ENCODE measurements around the gene RNF103. TPM values are rescaled to one million over a fixed set of nuclear protein-coding genes. Genes with fewer than 3 reads are reported as not detected.

Gene RNF103
- polyA plus RNA-seq, 10 donors, result 23.6 to 37.3 (median 31.9) TPM

DNA sequence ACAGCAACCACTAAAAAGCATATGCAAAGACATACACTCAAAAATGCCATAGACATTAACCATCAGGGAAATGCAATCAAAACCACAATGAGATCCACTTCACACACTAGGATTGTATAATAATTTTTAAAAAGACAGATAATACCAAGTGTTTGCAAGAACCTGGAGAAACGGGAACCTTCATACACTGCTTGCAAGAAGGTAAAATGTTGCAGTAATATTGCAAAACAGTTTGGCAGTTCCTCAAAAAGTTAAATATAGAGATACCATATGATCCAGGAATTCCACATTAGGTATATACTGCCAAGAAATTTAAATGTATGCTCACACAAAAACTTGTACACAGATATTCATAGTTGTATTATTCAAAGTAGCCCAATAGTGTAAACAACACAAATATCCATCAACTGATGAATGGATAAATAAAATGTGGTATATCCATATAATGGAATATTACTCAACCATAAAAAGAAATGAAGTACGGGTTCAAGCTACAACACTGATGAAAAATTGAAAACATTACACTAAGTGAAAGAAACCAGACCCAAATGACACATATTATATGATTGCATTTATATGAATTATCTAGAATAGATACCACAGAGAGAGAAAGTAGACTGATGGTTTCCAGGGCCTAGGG, 45.7 kb downstream of the RNF103 start:
- no peak for DNase-seq

DNA sequence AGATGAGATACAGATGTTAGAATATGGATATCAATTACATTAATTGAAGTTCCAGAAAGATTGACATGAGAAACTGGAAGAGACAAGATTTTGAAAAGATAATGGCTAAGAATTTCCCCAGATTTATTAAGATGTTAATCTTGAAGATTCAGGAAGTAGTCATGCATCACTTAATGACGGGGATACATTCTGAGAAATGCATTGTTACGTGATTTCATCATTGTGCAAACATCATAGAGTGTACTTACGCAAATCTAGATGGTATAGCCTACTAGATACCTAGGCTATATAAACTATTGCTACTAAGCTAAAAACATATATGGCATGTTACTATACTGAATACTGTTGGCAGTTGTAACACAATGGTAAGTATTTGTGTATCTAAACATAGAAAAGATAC, 53.6 kb downstream of the RNF103 start:
- no peak for DNase-seq

DNA sequence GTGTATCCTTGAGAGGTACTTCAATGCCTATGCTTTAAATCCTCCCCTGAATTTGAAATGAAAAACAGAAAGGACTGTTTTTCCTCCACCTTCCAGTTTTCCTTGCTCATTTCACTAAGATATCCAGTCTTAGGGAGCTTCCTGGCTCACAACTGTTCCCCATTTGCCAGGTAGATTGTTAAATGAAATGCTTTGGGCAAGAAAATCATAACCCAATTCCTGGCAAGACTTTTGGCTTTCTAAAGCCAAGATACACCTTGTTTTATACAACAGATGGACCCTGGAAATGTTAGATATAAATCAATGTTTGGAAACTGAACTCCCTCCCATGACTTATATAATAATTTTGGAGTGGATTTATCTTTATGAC, 56.9 kb downstream of the RNF103 start:
- DNase-seq, result no peak

DNA sequence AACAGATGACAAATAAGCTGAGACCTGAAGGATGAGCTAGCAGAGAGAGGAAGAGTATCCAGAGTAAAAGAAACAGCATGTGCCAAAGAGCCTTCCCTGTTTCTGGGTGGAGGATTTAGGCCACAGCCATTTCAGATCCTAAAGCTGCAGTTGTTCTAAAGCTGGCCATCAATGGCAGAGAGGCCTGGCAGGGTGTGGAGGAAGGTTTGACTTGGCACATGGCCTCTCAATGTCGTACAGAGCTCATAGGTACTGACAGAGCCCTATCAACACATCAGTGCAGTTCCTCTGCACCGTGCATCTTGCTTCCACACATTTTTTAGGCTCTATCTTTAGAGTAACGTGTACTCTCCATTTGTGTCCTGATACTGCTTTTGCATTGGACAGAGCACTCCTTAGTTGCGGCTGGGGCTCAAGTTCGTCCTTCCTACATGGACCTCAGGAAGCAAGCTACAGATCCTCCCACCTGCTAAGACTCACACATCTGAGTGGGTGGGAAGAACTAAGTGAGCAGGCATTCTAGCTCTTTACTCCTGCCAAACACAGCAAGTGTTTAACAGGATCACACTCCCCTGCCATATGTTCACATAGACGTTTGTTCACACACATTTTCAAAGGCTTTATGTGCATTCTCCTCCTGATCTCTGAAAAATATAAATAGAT, 57.4 kb downstream of the RNF103 start:
- peak in 1 of 3 donors; percentile 17 for DNase-seq

DNA sequence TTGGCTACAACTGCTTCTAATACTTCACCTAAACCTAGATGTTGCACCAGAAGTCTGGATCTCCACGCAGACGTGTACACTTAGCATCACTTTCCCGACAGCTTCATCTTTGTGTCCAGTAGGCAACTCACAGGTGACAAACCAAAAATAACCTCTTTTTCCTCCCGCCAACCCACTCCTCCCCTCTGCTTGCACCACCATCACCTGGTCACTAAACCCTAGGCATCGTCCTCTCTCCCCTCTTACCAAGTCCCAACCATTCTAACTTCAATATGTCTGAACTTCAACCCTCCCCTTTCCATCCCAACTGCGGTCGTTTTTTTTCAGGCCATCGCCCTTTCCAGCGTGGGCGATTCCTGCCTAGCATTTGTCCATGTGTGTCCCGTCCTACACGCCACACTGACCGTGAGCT, 60.0 kb downstream of the RNF103 start:
- DNase-seq, result no peak

DNA sequence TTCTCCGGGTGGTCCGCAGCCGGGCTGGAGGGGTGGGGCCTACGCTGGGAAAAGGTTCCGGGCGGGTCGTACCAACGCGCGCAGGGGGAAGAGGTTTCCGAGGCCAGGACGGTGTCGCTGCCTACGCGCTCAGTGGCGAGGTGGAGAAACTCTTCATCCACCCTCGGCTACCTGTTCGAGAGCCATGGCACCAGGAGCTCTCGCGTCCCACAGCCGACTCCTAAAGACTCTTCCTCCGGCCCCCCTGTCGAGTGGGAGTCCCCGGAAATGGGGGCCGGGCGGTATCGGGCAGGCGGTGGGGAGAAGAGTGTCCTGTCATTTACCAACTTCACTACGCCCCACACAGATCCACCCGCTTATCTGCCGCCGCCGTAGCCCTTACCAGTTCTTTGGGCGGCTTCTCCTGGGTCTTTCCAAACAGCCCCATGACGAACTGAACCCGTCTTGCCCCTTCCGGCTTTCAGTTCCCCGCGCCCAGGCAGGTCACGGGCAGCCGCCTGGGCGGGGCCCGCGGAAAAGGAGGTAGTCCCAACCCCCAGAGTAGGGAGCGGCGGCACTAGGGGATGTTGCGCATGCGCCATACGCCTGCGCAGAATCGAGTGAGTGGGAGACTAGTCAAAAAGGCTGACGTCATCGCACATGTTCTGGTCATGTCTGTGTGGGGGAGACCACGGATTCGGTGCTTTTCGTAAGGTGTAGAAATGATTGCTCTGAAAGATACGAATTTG, 60.6 kb downstream of the RNF103 start, which contains the start of gene CHMP3:
TSS of gene CHMP3 (minus strand) at position 522 of the 728 bp plus-strand sequence. CDS start at position 427, 95 bp downstream.
- peak; percentile 98 to 99 (median 99) for DNase-seq

DNA sequence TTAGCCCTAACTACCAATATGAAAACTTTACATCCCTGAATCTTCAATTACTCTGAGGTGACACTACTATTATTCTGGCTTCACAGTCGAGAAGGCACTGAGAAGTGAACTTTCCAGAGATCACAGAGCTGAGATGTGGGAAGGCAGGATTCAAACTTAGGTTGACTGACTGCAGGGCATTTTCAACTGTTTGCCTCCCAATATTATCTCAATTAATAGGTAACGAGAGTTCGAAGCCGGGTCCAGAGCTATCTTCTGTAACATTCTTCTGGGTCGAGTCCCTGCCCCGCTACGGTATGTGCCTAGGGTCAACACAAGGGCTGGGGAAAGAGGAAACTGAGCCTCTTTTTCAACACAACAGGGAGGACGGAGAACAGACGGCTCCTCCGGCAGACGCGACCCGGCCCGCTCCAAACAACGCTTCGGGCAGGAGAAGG, 61.2 kb downstream of the RNF103 start:
- no peak for DNase-seq

DNA sequence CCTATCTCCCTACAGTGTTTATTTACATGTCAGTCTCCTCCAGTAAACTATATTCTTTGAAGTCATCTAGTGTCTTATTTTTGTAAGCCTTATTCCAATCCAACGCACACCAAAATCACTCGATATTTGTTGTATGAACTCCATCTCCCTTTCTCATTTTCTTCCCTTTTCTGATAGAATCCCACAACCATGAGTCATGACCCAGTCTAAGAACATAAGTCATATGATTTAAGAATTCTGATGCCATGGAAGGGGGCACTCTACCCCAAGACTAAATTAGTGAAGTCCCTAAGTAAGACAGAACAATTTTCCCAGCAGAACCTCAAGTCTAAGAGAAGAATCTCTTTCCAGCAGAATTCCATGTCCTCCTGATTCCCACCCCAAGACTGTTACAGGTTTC, 65.8 kb downstream of the RNF103 start:
- DNase-seq, result no peak

DNA sequence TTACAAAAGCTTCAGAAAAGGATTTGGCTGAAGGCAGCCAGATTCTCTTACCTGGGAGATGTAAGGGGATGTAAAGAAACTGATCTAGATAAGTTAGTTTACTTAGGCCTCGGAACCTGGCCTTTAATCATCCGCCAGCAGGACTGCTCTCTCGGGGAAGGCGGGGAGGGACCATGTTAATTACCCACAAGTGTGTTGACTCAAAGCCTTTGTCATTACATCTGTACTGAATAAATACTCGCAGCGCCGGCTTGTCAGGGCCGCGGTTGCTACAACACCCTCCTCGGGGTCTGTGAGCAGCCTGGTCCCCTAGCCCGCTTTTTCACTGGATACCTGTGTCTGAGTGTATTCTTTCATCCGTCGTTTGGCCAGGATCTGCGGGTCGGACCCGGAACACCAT, 67.2 kb downstream of the RNF103 start:
- DNase-seq, result no peak

Other genes with a start within 250 kb of the RNF103 start
- 10 to 100 TPM; 43.4 to 79.5 (median 55.3) TPM for gene KDM3A, start 182.5 kb downstream of the RNF103 start, polyA plus RNA-seq (ENCODE audit: insufficient read length in 10 of 10)
- 100 to 1,000 TPM; 114 to 160 (median 129) TPM for gene CHMP3, start 60.4 kb downstream of the RNF103 start, polyA plus RNA-seq (ENCODE audit: insufficient read length in 10 of 10)
- 10 to 100 TPM; 27.8 to 47.6 (median 34.7) TPM for gene RMND5A, start 96.4 kb upstream of the RNF103 start, polyA plus RNA-seq (ENCODE audit: insufficient read length in 10 of 10)
- gene CD8A, start 167.0 kb upstream of the RNF103 start, polyA plus RNA-seq (ENCODE audit: insufficient read length in 10 of 10), result under 1 TPM; 0.12 to 0.80 (median 0.23) TPM
- gene CD8B, start 238.0 kb upstream of the RNF103 start, polyA plus RNA-seq (ENCODE audit: insufficient read length in 10 of 10), result under 1 TPM in 7 of 10 donors, not detected in 3; 0.19 to 0.75 (median 0.35) TPM